ENCODE results near the gene SH3RF3. TPM values are rescaled to one million over a fixed set of nuclear protein-coding genes. Genes with fewer than 3 reads are reported as not detected.

SH3RF3 gene
- total and polyA plus RNA-seq, 2 of the 13 experiments (the other 11 are each of a cell fraction or from before 2014, with no cell fraction given): 0.04 TPM; not detected in 1

- TF ChIP-seq FOXA1 (IDR thresholded peaks at IDR 0.05) (no peak), FOXA1 (CRISPR knock-in tag; IDR thresholded peaks at IDR 0.05) (no peak), PTBP1 (IDR thresholded peaks at IDR 0.05; ENCODE audit: low read depth, low read length, poor library complexity, severe bottlenecking) (no peak), ZNF563 (CRISPR knock-in tag; IDR thresholded peaks at IDR 0.05) (no peak), DMAP1 (CRISPR knock-in tag; IDR thresholded peaks at IDR 0.05) (no peak)
Measured at GRCh38 chr2:109170645-109171044, 41.6 kb downstream of the SH3RF3 start (continued).

GRCh38 chr2:109171444-109172334 lies 42.7 kb downstream of the SH3RF3 start:
- Histone ChIP-seq H3K27ac (ENCODE audit: extremely low read length, insufficient read depth, low read length) (no peak overlapping the region), H4K20me1 (ENCODE audit: insufficient read depth, low read length) (no peaks in the 10 kb centered on the region), H3K9ac (ENCODE audit: insufficient read depth, low read depth, low read length) (no peak overlapping the region), H3K27me3 (ENCODE audit: control insufficient read depth in 1 of 2, insufficient read depth in 2 of 2, low read length in 2 of 2) (peaks cover 0 to 1% of the 10 kb centered on the region in 2 experiments; a peak in 2 of 5 replicates), H3K4me1 (ENCODE audit: insufficient read depth, low read length) (no peaks in the 10 kb centered on the region), H3K36me3 (replicated peaks in 1 of 2; ENCODE audit: control insufficient read depth in 1 of 2, insufficient read depth in 2 of 2, low read length in 2 of 2) (no peaks in the 10 kb centered on the region), H3K4me3 (replicated peaks in 1 of 3; ENCODE audit: insufficient read depth in 1 of 3, low read depth in 2 of 3, low read length in 3 of 3) (no peak overlapping the region), H3K4me2 (ENCODE audit: low read depth, low read length) (no peak overlapping the region), H3K9me3 (ENCODE audit: low read length) (peaks cover 8% of the 10 kb centered on the region), H3K79me2 (ENCODE audit: insufficient read depth, low read length) (no peaks in the 10 kb centered on the region), H2AFZ (ENCODE audit: low read length) (no peak overlapping the region)
- CTCF ChIA-PET (ENCODE audit: low intra/inter-chr PET ratio, low total read pairs): no interaction called here
- TF ChIP-seq ZNF710 (CRISPR knock-in tag; IDR thresholded peaks at IDR 0.05; ENCODE audit: borderline replicate concordance) (no peak), ZFAT (CRISPR knock-in tag; conservative IDR thresholded peaks at IDR 0.05) (no peak), DMAP1 (CRISPR knock-in tag; IDR thresholded peaks at IDR 0.05) (no peak), MYPOP (CRISPR knock-in tag; IDR thresholded peaks at IDR 0.05) (no peak), ZNF569 (CRISPR knock-in tag; IDR thresholded peaks at IDR 0.05; ENCODE audit: borderline replicate concordance) (no peak), ZNF382 (CRISPR knock-in tag; IDR thresholded peaks at IDR 0.05; ENCODE audit: borderline replicate concordance) (no peak), DZIP1 (CRISPR knock-in tag; IDR thresholded peaks at IDR 0.05) (no peak), ZNF772 (CRISPR knock-in tag; IDR thresholded peaks at IDR 0.05) (no peak)
- DNase-seq (ENCODE audit: low spot score): no peak
- in situ Hi-C loops (cut with HindIII; ENCODE audit: extremely low pct_ligation_motif_present, low pct_unique_long_range_greater_than_20kb) (no loop called here), intact Hi-C loops (cut with micrococcal nuclease; ENCODE audit: unreplicated experiment) (no loop called here)
- no peak for ATAC-seq
- no peak for FAIRE-seq
- WGBS (ENCODE audit: low lambda C conversion rate): 69% methylated on average over 32 of the region's 36 CpGs
- no TSS peak for BruUV-seq (replicated peaks)
- POLR2A ChIA-PET: no interaction called here
